OCI-LY7 (cell line): ENCODE measurements around the gene SNX19. TPM values are rescaled to one million over a fixed set of nuclear protein-coding genes. Genes with fewer than 3 reads are reported as not detected.

ENCODE experiments used
- BruUV-seq: library from RNA; stranded (reverse); fragments of 400-500 nt; replicated peaks from 2 replicates; lab custom pipeline; 2021; lab: Mats Ljungman, UMichigan
- CTCF ChIA-PET: fragments of 300-600 bp; sonication (Branson Sonifier 250); formaldehyde crosslinking; loops from one replicate; lab custom pipeline; 2022; ENCODE audit warnings: antibody characterized with exemption; ENCODE audit not compliant: unreplicated experiment; lab: Charles Lee
- POLR2A ChIA-PET: fragments of 300-600 bp; sonication (Branson Sonifier 250); formaldehyde crosslinking; loops from one replicate; lab custom pipeline; 2022; ENCODE audit warnings: antibody characterized with exemption; lab: Charles Lee
- DNase-seq: peaks from one replicate; pipeline ENCODE4 v3.0.0-alpha.2; 2015; ENCODE audit warnings: low spot score
- H2AFZ ChIP-seq: fragments of 200-600 bp; sonication (generic), shearing (Covaris generic); 2 replicates; pipeline ENCODE4 v1.6.1; 2014; ENCODE audit warnings: mild to moderate bottlenecking, antibody characterized with exemption, low read length, moderate library complexity
- H3K27ac ChIP-seq: fragments of 200-600 bp; sonication (generic); 2 replicates; pipeline ENCODE4 v1.5.1; 2014; ENCODE audit warnings: mixed run types, low read depth, mild to moderate bottlenecking, moderate library complexity, low read length, inconsistent platforms; ENCODE audit not compliant: poor library complexity, severe bottlenecking
- H3K36me3 ChIP-seq: fragments of 200-600 bp; sonication (generic); 2 replicates; pipeline ENCODE4 v1.6.1; 2014; ENCODE audit warnings: mild to moderate bottlenecking, antibody characterized with exemption, low read length, moderate library complexity, mixed read lengths; ENCODE audit not compliant: insufficient read depth
- H3K4me1 ChIP-seq: fragments of 200-600 bp; sonication (generic); 2 replicates; pipeline ENCODE4 v1.5.1; 2014; ENCODE audit warnings: mild to moderate bottlenecking, low read length; ENCODE audit not compliant: insufficient read depth, poor library complexity, severe bottlenecking
- H3K4me2 ChIP-seq: fragments of 200-600 bp; sonication (generic); 2 replicates; pipeline ENCODE4 v1.6.1; 2014; ENCODE audit warnings: mild to moderate bottlenecking, low read length
- H3K4me3 ChIP-seq: fragments of 200-600 bp; sonication (generic); 2 replicates; pipeline ENCODE4 v1.5.1; 2014; ENCODE audit warnings: mild to moderate bottlenecking, low read depth, low read length; ENCODE audit not compliant: poor library complexity, severe bottlenecking
- H3K79me2 ChIP-seq: fragments of 200-600 bp; sonication (generic); 2 replicates; pipeline ENCODE4 v1.6.1; 2016; ENCODE audit warnings: low read depth, mild to moderate bottlenecking, low read length, moderate library complexity, mixed read lengths; ENCODE audit not compliant: insufficient read depth
- H3K9me2 ChIP-seq: fragments of 200-600 bp; sonication (generic); 2 replicates; pipeline ENCODE4 v1.6.1; 2016; ENCODE audit warnings: mild to moderate bottlenecking, low read length, mixed read lengths; ENCODE audit not compliant: insufficient read depth
- H3K9me3 ChIP-seq: fragments of 200-600 bp; sonication (generic); 2 replicates; pipeline ENCODE4 v1.6.1; 2014; ENCODE audit warnings: mild to moderate bottlenecking, mixed run types, low read length, mixed read lengths
- H4K20me1 ChIP-seq: fragments of 200-600 bp; sonication (generic); 2 replicates; pipeline ENCODE4 v1.6.1; 2014; ENCODE audit warnings: mild to moderate bottlenecking, antibody characterized with exemption, low read length, moderate library complexity, mixed read lengths; ENCODE audit not compliant: insufficient read depth
- EZH2phosphoT487 ChIP-seq: fragments of 200-600 bp; sonication (generic); IDR thresholded peaks from 2 replicates; pipeline ENCODE4 v1.6.1; 2018; ENCODE audit warnings: low read depth, borderline replicate concordance, mild to moderate bottlenecking, mixed run types, antibody characterized with exemption, low read length, moderate library complexity, mixed read lengths
- intact Hi-C: fragments of 100-400 bp; cut with micrococcal nuclease; formaldehyde crosslinking; loops from one replicate; pipeline ENCODE4 v1.10.0; 2022; ENCODE audit not compliant: unreplicated experiment
- total RNA-seq, 2 experiments: library from RNA; depleted of rRNA in 1 of 2; stranded (reverse); fragments of >200 nt in 1 of 2; shearing (Covaris generic) in 1 of 2; gene quantifications; 2 replicates each; pipeline ENCODE4 v1.2.3, GENCODE V29; 2014 to 2022
- TF ChIP-seq, protein P1 (sequence below): fragments of 200-600 bp; sonication (generic); conservative IDR thresholded peaks from 2 replicates; pipeline ENCODE4 v1.5.1; 2014; ENCODE audit warnings: mild to moderate bottlenecking, antibody characterized with exemption, low read length, moderate library complexity, mixed read lengths

SNX19 gene
- total RNA-seq, 2 experiments from 2014 or later = 35.0 to 35.8 TPM

DNA sequence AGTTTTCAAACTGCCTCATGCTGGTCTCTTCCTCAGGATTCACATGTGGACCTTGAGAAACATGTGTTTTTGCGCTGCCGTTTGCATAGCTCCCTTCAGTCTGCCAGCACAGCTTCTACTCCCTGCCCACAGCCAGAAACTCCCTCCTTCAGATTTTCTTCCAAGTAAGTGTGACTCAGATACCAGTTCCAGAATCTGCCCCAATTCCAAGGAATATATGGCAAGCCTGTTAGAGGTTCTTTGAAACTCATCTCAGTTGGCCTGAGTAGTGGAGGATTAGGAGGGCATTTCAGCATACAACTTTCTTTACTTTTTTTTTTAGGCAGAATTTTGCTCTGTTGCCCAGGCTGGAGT lies 67.1 kb downstream of the SNX19 start:
- H3K4me1 ChIP-seq = peaks cover 4% of the 10 kb centered on the region
- no TSS peak for BruUV-seq
- TF ChIP-seq EZH2phosphoT487 = no peak
- TF ChIP-seq, protein P1, sequence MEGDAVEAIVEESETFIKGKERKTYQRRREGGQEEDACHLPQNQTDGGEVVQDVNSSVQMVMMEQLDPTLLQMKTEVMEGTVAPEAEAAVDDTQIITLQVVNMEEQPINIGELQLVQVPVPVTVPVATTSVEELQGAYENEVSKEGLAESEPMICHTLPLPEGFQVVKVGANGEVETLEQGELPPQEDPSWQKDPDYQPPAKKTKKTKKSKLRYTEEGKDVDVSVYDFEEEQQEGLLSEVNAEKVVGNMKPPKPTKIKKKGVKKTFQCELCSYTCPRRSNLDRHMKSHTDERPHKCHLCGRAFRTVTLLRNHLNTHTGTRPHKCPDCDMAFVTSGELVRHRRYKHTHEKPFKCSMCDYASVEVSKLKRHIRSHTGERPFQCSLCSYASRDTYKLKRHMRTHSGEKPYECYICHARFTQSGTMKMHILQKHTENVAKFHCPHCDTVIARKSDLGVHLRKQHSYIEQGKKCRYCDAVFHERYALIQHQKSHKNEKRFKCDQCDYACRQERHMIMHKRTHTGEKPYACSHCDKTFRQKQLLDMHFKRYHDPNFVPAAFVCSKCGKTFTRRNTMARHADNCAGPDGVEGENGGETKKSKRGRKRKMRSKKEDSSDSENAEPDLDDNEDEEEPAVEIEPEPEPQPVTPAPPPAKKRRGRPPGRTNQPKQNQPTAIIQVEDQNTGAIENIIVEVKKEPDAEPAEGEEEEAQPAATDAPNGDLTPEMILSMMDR = no peak
- intact Hi-C loops = no loop called here
- H3K4me3 ChIP-seq = no peak overlapping the region
- no peaks in the 10 kb centered on the region for H3K9me3 ChIP-seq
- ChIA-PET POLR2A (interaction anchor here (0.6 kb wide), 1 partner anchor 9 kb away, joined by 3 read pairs; no protein-coding TSS in a partner anchor), CTCF (no interaction called here)
- no peaks in the 10 kb centered on the region for H4K20me1 ChIP-seq
- H3K9me2 ChIP-seq = no peaks in the 10 kb centered on the region
- H3K27ac ChIP-seq = no peak overlapping the region
- H3K4me2 ChIP-seq = no peak overlapping the region
- H2AFZ ChIP-seq = no peak overlapping the region
- H3K36me3 ChIP-seq = no peaks in the 10 kb centered on the region
- DNase-seq = no peak
- H3K79me2 ChIP-seq = no peaks in the 10 kb centered on the region

DNA sequence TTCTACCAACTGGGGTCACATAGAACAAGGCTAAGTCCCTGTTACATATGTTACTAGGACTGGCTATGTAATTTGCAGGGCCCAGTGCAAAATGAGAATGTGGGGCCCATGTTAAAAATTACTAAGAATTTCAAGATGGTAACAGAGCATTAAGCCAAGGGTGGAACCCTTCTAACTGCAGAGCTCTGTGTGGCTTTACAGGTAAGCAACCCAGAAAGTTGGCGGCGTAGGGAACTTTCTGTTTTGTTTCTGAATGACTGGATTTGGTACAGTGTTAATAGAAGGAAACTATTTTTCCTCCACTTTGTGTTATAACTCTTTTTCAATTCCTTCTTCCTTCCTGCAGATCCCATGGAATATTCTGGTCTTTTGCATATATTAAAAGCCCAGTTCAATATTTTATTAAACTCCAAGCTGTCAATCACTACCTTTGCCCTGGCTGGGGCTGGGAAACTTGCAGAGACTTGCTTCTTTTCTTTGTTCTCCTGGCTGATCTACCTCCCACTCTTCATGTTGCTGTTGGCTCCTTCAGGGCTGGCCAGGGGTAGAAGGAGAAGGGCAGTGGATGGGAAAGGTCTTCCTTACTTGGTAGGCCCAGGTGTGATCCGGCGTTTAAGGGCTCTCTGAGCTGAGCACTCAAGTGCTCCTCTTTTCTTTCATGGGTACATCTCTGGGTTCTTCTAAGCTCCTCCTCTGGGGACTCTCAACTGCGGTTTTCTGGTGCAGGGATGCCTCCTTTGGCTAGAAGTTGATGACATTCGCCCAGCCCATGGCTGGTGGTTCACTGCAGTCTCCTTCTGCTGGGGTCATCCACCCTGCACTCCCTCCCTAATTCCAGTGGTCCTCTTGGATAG lies 67.7 kb downstream of the SNX19 start:
- H3K4me3 ChIP-seq = no peak overlapping the region
- H3K27ac ChIP-seq = no peak overlapping the region
- no peaks in the 10 kb centered on the region for H4K20me1 ChIP-seq
- intact Hi-C loops = no loop called here
- no peak overlapping the region for H2AFZ ChIP-seq
- CTCF ChIA-PET = no interaction called here
- H3K4me2 ChIP-seq = no peak overlapping the region
- no TSS peak for BruUV-seq
- no peak for DNase-seq
- H3K9me2 ChIP-seq = no peaks in the 10 kb centered on the region
- H3K9me3 ChIP-seq = no peaks in the 10 kb centered on the region
- no peaks in the 10 kb centered on the region for H3K4me1 ChIP-seq
- no peaks in the 10 kb centered on the region for H3K36me3 ChIP-seq
- no peak for TF ChIP-seq EZH2phosphoT487
- TF ChIP-seq, protein P1 = no peak
- no peaks in the 10 kb centered on the region for H3K79me2 ChIP-seq
- POLR2A ChIA-PET = no interaction called here

DNA sequence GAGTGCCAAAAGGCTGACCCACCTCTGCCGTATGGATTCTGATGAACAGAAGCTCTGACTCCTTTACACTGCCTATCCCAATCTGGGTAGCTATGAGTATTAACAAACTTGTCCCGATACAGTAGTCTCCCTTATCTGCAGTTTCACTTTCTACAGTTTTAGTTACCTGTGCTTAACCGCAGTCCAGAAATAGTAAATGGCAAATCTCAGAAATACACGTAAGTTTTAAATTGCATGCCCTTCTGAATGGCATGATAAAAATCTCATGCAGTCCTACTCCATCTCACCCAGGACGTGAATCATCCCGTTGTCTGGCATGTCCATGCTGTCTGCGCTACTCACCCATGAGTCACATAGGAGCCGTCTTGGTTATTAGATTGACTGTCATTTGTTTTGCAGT lies 68.8 kb downstream of the SNX19 start:
- TF ChIP-seq EZH2phosphoT487 = no peak
- TF ChIP-seq, protein P1 = no peak
- no peak for DNase-seq
- Histone ChIP-seq H3K36me3 (no peaks in the 10 kb centered on the region), H3K79me2 (no peaks in the 10 kb centered on the region), H3K4me2 (no peak overlapping the region), H2AFZ (no peak overlapping the region), H3K9me2 (no peaks in the 10 kb centered on the region), H3K4me1 (no peaks in the 10 kb centered on the region), H4K20me1 (no peaks in the 10 kb centered on the region), H3K27ac (no peak overlapping the region), H3K4me3 (no peak overlapping the region), H3K9me3 (no peaks in the 10 kb centered on the region)
- intact Hi-C loops = no loop called here
- POLR2A ChIA-PET = no interaction called here
- CTCF ChIA-PET = no interaction called here
- BruUV-seq = no TSS peak
